A549 (cell line): ENCODE data around the gene MTG2. TPM values are rescaled to one million over a fixed set of nuclear protein-coding genes. Genes with fewer than 3 reads are reported as not detected.

Source experiments
- ATAC-seq, 2 experiments: fragments of 200-7000 bp in 1 of 2; fragments of >200 bp in 1 of 2; cut with Nextera tagmentation in 1 of 2; cut with Tn5 transposase in 1 of 2; 3 replicates each; pipeline versions ENCODE4 v1.8.0 to v1.9.1; 2018 to 2020; ENCODE audit warnings: mild to moderate bottlenecking in 1 of 2, moderate library complexity in 1 of 2
- CTCF ChIA-PET: fragments of 300-600 bp; sonication (Branson Sonifier 250); formaldehyde crosslinking; extraction: SDS; loops from one replicate; lab custom pipeline; 2021; ENCODE audit warnings: antibody characterized with exemption, inconsistent platforms; lab: Yijun Ruan, JAX
- POLR2A ChIA-PET: fragments of 350-600 bp; formaldehyde crosslinking; extraction: SDS; loops from one replicate; lab custom pipeline; 2021; ENCODE audit warnings: antibody characterized with exemption, inconsistent platforms; lab: Yijun Ruan, JAX
- DNase-seq, 2 experiments: peaks; one replicate each; pipeline versions ENCODE4 v3.0.0 to v3.0.0-alpha.2; 2011 to 2016; ENCODE audit warnings: low read depth in 1 of 2, low spot score in 1 of 2
- FAIRE-seq: peaks from 2 replicates; lab custom pipeline; 2011; peaks lifted over from hg19 to GRCh38; lab: Jason Lieb, UNC
- H3K27ac ChIP-seq, 2 experiments: fragments of >200 bp; sonication (Bioruptor Twin); formaldehyde crosslinking; 3 replicates each; pipeline ENCODE4 v1.5.1; 2016 to 2017
- H3K4me1 ChIP-seq: fragments of >200 bp; sonication (Bioruptor Twin); formaldehyde crosslinking; 3 replicates; pipeline ENCODE4 v1.6.1; 2016
- H3K4me2 ChIP-seq: fragments of >200 bp; sonication (Bioruptor Twin); formaldehyde crosslinking; 3 replicates; pipeline ENCODE4 v1.6.1; 2016
- H3K4me3 ChIP-seq: fragments of >200 bp; sonication (Bioruptor Twin); formaldehyde crosslinking; 3 replicates; pipeline ENCODE4 v1.5.1; 2016
- H3K9me3 ChIP-seq: fragments of >200 bp; sonication (Bioruptor Twin); formaldehyde crosslinking; 3 replicates; pipeline ENCODE4 v1.6.1; 2016
- ATOH8 ChIP-seq: fragments of 250-450 bp; sonication (Bioruptor Pico); IDR thresholded peaks from 2 replicates; pipeline ENCODE4 v1.5.0; 2020; ENCODE audit warnings: low read depth, mild to moderate bottlenecking, moderate library complexity
- CHD2 ChIP-seq: fragments of 150-350 bp; IDR thresholded peaks from 2 replicates; pipeline ENCODE4 v1.6.1; 2014; ENCODE audit warnings: low read length; ENCODE audit not compliant: partially characterized antibody
- CTCF ChIP-seq: fragments of >200 bp; sonication (Bioruptor Twin); formaldehyde crosslinking; IDR thresholded peaks from 3 replicates; pipeline ENCODE4 v1.5.1; 2016
- ELK1 ChIP-seq: fragments of 150-350 bp; IDR thresholded peaks from 2 replicates; pipeline ENCODE4 v1.6.1; 2014; ENCODE audit warnings: low read depth, mild to moderate bottlenecking, low read length
- ESRRA ChIP-seq: fragments of 150-350 bp; IDR thresholded peaks from 2 replicates; pipeline ENCODE4 v1.6.1; 2014; ENCODE audit warnings: mild to moderate bottlenecking, low read length, borderline replicate concordance
- HES2 ChIP-seq: fragments of >200 bp; sonication (Bioruptor Twin); formaldehyde crosslinking; IDR thresholded peaks from 2 replicates; pipeline ENCODE4 v1.6.1; 2016
- HOXB5 ChIP-seq: fragments of 250-450 bp; sonication (Bioruptor Pico); IDR thresholded peaks from 2 replicates; pipeline ENCODE4 v1.5.0; 2020; ENCODE audit warnings: mild to moderate bottlenecking, moderate library complexity
- JUN ChIP-seq, 2 experiments: fragments of >200 bp; sonication (Bioruptor Twin); formaldehyde crosslinking; IDR thresholded peaks; 2 replicates in 1 of 2; 3 replicates in 1 of 2; pipeline ENCODE4 v1.6.1; 2016 to 2017
- JUNB ChIP-seq: fragments of >200 bp; sonication (Bioruptor Twin); formaldehyde crosslinking; IDR thresholded peaks from 2 replicates; pipeline ENCODE4 v1.6.1; 2016
- KDM5A ChIP-seq: fragments of 200-600 bp; sonication (generic); IDR thresholded peaks from 2 replicates; pipeline ENCODE4 v1.6.1; 2016; ENCODE audit warnings: antibody characterized with exemption, mild to moderate bottlenecking
- MAFK ChIP-seq: fragments of 450-650 bp; IDR thresholded peaks from 2 replicates; pipeline ENCODE4 v1.6.1; 2014; ENCODE audit not compliant: partially characterized antibody
- MYC ChIP-seq: IDR thresholded peaks from 2 replicates; pipeline ENCODE4 v1.6.1; 2012; ENCODE audit warnings: mild to moderate bottlenecking, inconsistent platforms, low read length, improper control_type of control experiment, borderline replicate concordance
- NFE2L2 ChIP-seq: fragments of 150-350 bp; conservative IDR thresholded peaks from 2 replicates; pipeline ENCODE4 v1.6.1; 2014; ENCODE audit warnings: low read length
- PHF8 ChIP-seq: fragments of 200-600 bp; sonication (generic); IDR thresholded peaks from 2 replicates; pipeline ENCODE4 v1.6.1; 2016; ENCODE audit warnings: low read depth, mild to moderate bottlenecking, antibody characterized with exemption, moderate library complexity, borderline replicate concordance
- RAD21 ChIP-seq, 2 experiments: fragments of >200 bp in 1 of 2; sonication (Bioruptor Twin) in 1 of 2; formaldehyde crosslinking in 1 of 2; IDR thresholded peaks in 1 of 2; conservative IDR thresholded peaks in 1 of 2; 2 replicates in 1 of 2; 3 replicates in 1 of 2; pipeline ENCODE4 v1.6.1; 2012 to 2018; ENCODE audit warnings: inconsistent platforms in 1 of 2
- RFX5 ChIP-seq: fragments of 450-650 bp; IDR thresholded peaks from 2 replicates; pipeline ENCODE4 v1.7.1; 2014; ENCODE audit warnings: antibody characterized with exemption, mild to moderate bottlenecking, moderate library complexity
- RNF2 ChIP-seq: fragments of 200-600 bp; sonication (generic); IDR thresholded peaks from 2 replicates; pipeline ENCODE4 v1.6.1; 2016; ENCODE audit warnings: low read depth, mild to moderate bottlenecking, antibody characterized with exemption, moderate library complexity, borderline replicate concordance
- SMC3 ChIP-seq: fragments of >200 bp; sonication (Bioruptor Twin); formaldehyde crosslinking; IDR thresholded peaks from 3 replicates; pipeline ENCODE4 v1.6.1; 2018; ENCODE audit warnings: inconsistent platforms
- SREBF2 ChIP-seq: fragments of 450-650 bp; IDR thresholded peaks from 2 replicates; pipeline ENCODE4 v1.6.1; 2014; ENCODE audit warnings: mild to moderate bottlenecking, moderate library complexity
- TFCP2L1 ChIP-seq: fragments of 250-450 bp; sonication (Bioruptor Pico); IDR thresholded peaks from 2 replicates; pipeline ENCODE4 v1.5.0; 2021; ENCODE audit warnings: mild to moderate bottlenecking
- TP53 ChIP-seq: fragments of 250-450 bp; sonication (Bioruptor Pico); IDR thresholded peaks from 2 replicates; pipeline ENCODE4 v1.5.0; 2021; ENCODE audit warnings: mild to moderate bottlenecking, moderate library complexity
- ZNF302 ChIP-seq: fragments of 250-450 bp; sonication (Bioruptor Pico); IDR thresholded peaks from 2 replicates; pipeline ENCODE4 v1.9.0; 2021; ENCODE audit warnings: inconsistent platforms, mild to moderate bottlenecking, moderate library complexity
- ZSCAN20 ChIP-seq: fragments of 250-450 bp; sonication (Bioruptor Pico); IDR thresholded peaks from 2 replicates; pipeline ENCODE4 v1.8.0; 2022; ENCODE audit warnings: mild to moderate bottlenecking, moderate library complexity
- WGBS: methylation state at CpG from one replicate; pipeline ENCODE4 v1.1.6; 2017; ENCODE audit errors: missing lambda C conversion rate; 5-methylcytosine and 5-hydroxymethylcytosine counted together
- polyA plus RNA-seq, 4 experiments: library from polyadenylated mRNA; depleted of rRNA in 3 of 4; stranded (reverse); fragments of >200 nt; fragmentation: RNase III in 1 of 4; extraction: RNeasy Plus Mini Kit Qiagen cat#74134 plus additional on column Dnase treatment in 1 of 4; gene quantifications; 2 replicates in 3 of 4; 3 replicates in 1 of 4; pipeline ENCODE4 v1.2.3, GENCODE V29; 2011 to 2017

The MTG2 gene
- polyA plus RNA-seq, 2 of the 4 experiments (the other 2 are of a cell fraction): 21.9 to 28.7 TPM

- Histone ChIP-seq H3K4me2 (no peak overlapping the region), H3K9me3 (no peaks in the 10 kb centered on the region), H3K4me1 (no peaks in the 10 kb centered on the region), H3K27ac (no peak overlapping the region), H3K4me3 (no peak overlapping the region)
- POLR2A ChIA-PET: interaction anchor here (1.3 kb wide), 1 partner anchor 12 kb away, joined by 5 read pairs; the partner anchor contains the start of gene LSM14B
- ATAC-seq (no peak; a peak in 1 of 6 replicates), FAIRE-seq (no peak), DNase-seq (no peak)
- no peak for TF ChIP-seq KDM5A
- no peak for TF ChIP-seq HES2
- no peak for TF ChIP-seq ESRRA
- no peak for TF ChIP-seq MYC
- TF ChIP-seq PHF8: no peak
- no peak for TF ChIP-seq ZSCAN20 (CRISPR knock-in tag)
- no peak for TF ChIP-seq SREBF2
- TF ChIP-seq TFCP2L1: no peak
- no peak for TF ChIP-seq HOXB5 (CRISPR knock-in tag)
- TF ChIP-seq RNF2: no peak
- TF ChIP-seq CHD2: no peak
- no peak for TF ChIP-seq ZNF302 (CRISPR knock-in tag)
- TF ChIP-seq JUN (IDR thresholded peaks at IDR 0.05): no peak
- no peak for TF ChIP-seq JUNB
- no peak for TF ChIP-seq RAD21 (conservative IDR thresholded peaks at IDR 0.05 in 1 of 2, IDR thresholded peaks at IDR 0.05 in 1 of 2)
- TF ChIP-seq TP53 (CRISPR knock-in tag): no peak
- TF ChIP-seq MAFK: no peak
- TF ChIP-seq CTCF: no peak
- no peak for TF ChIP-seq NFE2L2
- TF ChIP-seq ELK1: no peak
- WGBS: 89% methylated on average over 25 of the region's 29 CpGs
- CTCF ChIA-PET: interaction anchor here (0.7 to 3.4 kb wide), 3 partner anchors 8 to 80 kb away, joined by 3 to 15 read pairs (median 3); no protein-coding TSS in a partner anchor
These were observed 49.6 kb upstream of the MTG2 start for GRCh38 chr20:62133051-62133845.

GRCh38 chr20:62133864-62134263 is 49.0 kb upstream of the MTG2 start:
- no peak for FAIRE-seq
- CTCF ChIA-PET: interaction anchor here (3.4 to 5.1 kb wide), 2 partner anchors 15 to 124 kb away, joined by 15 to 75 read pairs; no protein-coding TSS in a partner anchor
- Histone ChIP-seq H3K4me3 (no peak overlapping the region), H3K4me1 (no peaks in the 10 kb centered on the region), H3K9me3 (no peaks in the 10 kb centered on the region), H3K27ac (no peak overlapping the region), H3K4me2 (no peak overlapping the region)
- ATAC-seq: peak; percentile 44 to 64; a peak in 3 of 6 replicates
- WGBS: 93% methylated on average over 12 of the region's 12 CpGs
- TF ChIP-seq RNF2: no peak
- TF ChIP-seq JUN (IDR thresholded peaks at IDR 0.05): no peak
- no peak for TF ChIP-seq RAD21 (conservative IDR thresholded peaks at IDR 0.05 in 1 of 2, IDR thresholded peaks at IDR 0.05 in 1 of 2)
- no peak for TF ChIP-seq ATOH8
- TF ChIP-seq ZSCAN20 (CRISPR knock-in tag): no peak
- no peak for TF ChIP-seq JUNB
- TF ChIP-seq CHD2: no peak
- TF ChIP-seq RFX5: no peak
- no peak for TF ChIP-seq SMC3
- POLR2A ChIA-PET: interaction anchor here (1.3 kb wide), 1 partner anchor 12 kb away, joined by 5 read pairs; the partner anchor contains the start of gene LSM14B
- no peak for DNase-seq
